HepG2 (cell line): ENCODE results near the gene GARS1.

ENCODE experiments used
- ASH2L ChIP-seq: fragments of 300-600, 200-600 bp; sonication (generic); IDR thresholded peaks from 2 replicates; pipeline ENCODE4 v1.7.0; 2017; ENCODE audit warnings: low read depth, mild to moderate bottlenecking, moderate library complexity, mixed read lengths, low read length; ENCODE audit not compliant: insufficient read length
- CCAR2 ChIP-seq: fragments of 200-400 bp; formaldehyde crosslinking; optimal IDR thresholded peaks from 2 replicates; pipeline ENCODE3; 2018; ENCODE audit warnings: low read depth, mild to moderate bottlenecking, low read length, moderate library complexity
- U2AF2 ChIP-seq: fragments of 200-400 bp; formaldehyde crosslinking; IDR thresholded peaks from 2 replicates; pipeline ENCODE4 v1.6.1; 2017; ENCODE audit warnings: low read depth, mild to moderate bottlenecking, low read length

GRCh38 chr7:30634193-30634626 lies 39.5 kb downstream of the GARS1 start:
- TF ChIP-seq CCAR2 (no peak), ASH2L (no peak), U2AF2 (no peak)
